AG10803 (cell line): ENCODE results near the gene SMYD2.

Source experiments
- DNase-seq: peaks from one replicate; pipeline ENCODE4 v3.0.0; 2010; ENCODE audit warnings: low read depth
- H3K4me3 ChIP-seq: 2 replicates; pipeline ENCODE4 v1.5.1; 2011; ENCODE audit warnings: mild to moderate bottlenecking, low read length, control low read depth
- TF ChIP-seq, protein P1 (sequence below): conservative IDR thresholded peaks from 2 replicates; pipeline ENCODE4 v1.5.1; 2011; ENCODE audit warnings: mild to moderate bottlenecking, low read length, control low read depth, inconsistent platforms

The SMYD2 gene

GRCh38 chr1:214351551-214352277, 70.8 kb downstream of the SMYD2 start:
- TF ChIP-seq, protein P1, sequence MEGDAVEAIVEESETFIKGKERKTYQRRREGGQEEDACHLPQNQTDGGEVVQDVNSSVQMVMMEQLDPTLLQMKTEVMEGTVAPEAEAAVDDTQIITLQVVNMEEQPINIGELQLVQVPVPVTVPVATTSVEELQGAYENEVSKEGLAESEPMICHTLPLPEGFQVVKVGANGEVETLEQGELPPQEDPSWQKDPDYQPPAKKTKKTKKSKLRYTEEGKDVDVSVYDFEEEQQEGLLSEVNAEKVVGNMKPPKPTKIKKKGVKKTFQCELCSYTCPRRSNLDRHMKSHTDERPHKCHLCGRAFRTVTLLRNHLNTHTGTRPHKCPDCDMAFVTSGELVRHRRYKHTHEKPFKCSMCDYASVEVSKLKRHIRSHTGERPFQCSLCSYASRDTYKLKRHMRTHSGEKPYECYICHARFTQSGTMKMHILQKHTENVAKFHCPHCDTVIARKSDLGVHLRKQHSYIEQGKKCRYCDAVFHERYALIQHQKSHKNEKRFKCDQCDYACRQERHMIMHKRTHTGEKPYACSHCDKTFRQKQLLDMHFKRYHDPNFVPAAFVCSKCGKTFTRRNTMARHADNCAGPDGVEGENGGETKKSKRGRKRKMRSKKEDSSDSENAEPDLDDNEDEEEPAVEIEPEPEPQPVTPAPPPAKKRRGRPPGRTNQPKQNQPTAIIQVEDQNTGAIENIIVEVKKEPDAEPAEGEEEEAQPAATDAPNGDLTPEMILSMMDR: no peak
- no peak for DNase-seq
- H3K4me3 ChIP-seq: no peak overlapping the region

DNA sequence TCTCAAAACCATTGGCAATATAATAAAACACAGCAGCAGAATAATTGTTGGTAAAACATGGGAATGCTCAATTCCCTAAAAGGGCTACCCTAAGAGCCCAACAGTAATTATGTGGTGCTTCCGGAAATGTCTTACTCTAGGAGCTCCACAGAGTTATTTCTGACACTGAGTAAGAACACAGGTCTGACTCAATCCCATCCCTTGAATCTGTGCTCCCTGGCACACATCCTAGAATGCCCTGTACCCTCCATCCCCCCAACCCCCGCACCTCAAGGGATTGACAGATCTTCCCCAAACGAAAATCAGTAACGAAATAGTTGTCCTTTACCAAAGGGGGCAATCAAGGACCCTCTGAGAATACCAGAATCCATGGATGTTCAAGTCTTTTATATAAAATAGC, 71.9 kb downstream of the SMYD2 start:
- no peak for DNase-seq
- TF ChIP-seq, protein P1: no peak
- H3K4me3 ChIP-seq: no peak overlapping the region

GRCh38 chr1:214354440-214355148, 73.6 kb downstream of the SMYD2 start:
- TF ChIP-seq, protein P1: no peak
- no peak for DNase-seq
- no peak overlapping the region for H3K4me3 ChIP-seq

GRCh38 chr1:214360116-214360515, 79.2 kb downstream of the SMYD2 start:
- no peak overlapping the region for H3K4me3 ChIP-seq
- TF ChIP-seq, protein P1: no peak
- DNase-seq: no peak

- TF ChIP-seq, protein P1: no peak
- DNase-seq: no peak
- H3K4me3 ChIP-seq: no peak overlapping the region
These were observed 79.7 kb downstream of the SMYD2 start for GRCh38 chr1:214360525-214361164.

DNA sequence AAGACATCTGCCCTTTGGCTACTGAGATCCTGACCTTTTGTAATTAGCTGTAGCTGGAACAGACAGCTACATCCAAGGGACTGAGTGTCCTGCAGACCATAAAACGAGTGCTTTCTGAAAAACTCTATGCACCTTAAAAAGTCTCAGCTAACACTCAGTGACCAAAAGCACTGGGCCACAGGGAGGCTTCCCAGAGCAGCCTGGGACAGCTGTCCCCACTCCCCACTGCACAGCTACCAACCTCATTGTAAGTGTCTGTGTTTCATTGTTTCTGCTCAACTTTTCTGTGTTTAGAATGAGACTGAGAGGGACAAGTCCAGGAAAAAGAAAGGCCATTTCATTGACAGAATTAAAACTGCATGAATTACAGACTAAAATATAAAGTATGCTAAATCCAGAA, 80.7 kb downstream of the SMYD2 start:
- TF ChIP-seq, protein P1: no peak
- H3K4me3 ChIP-seq: no peak overlapping the region
- no peak for DNase-seq
